Psoas muscle (tissue), 8 donors: Measurements from ENCODE around the gene ASCC3. TPM values are rescaled to one million over a fixed set of nuclear protein-coding genes. Genes with fewer than 3 reads are reported as not detected.
"Not testable (repeated sequence)": the region's sequence is repeated elsewhere in the genome, so short reads cannot be mapped to it uniquely, and the experiment has no call there.

Experiments
- ATAC-seq, 4 donors: fragments of 200-7000 bp; cut with Tn5 transposase; one replicate each; pipeline ENCODE4 v1.9.1; 2020; ENCODE audit warnings: moderate library complexity in 3 of 4, mild to moderate bottlenecking in 2 of 4
- DNase-seq, 2 donors: peaks; one replicate each; pipeline ENCODE4 v3.0.0-alpha.2; 2020
- H3K27ac ChIP-seq: fragments of 200-600 bp; one replicate; pipeline ENCODE4 v1.8.0; 2022
- H3K27me3 ChIP-seq, 3 donors: fragments of 200-600 bp in 1 of 3; one replicate each; pipeline versions ENCODE4 v1.6.1 to v1.8.0; 2013 to 2022; ENCODE audit warnings: low read length in 2 of 3, mild to moderate bottlenecking in 2 of 3, moderate library complexity in 1 of 3; ENCODE audit not compliant: insufficient read depth in 3 of 3
- H3K36me3 ChIP-seq, 2 donors: fragments of 200-600 bp in 1 of 2; one replicate each; pipeline versions ENCODE4 v1.6.1 to v1.8.0; 2013 to 2022; ENCODE audit warnings: low read depth in 1 of 2, mild to moderate bottlenecking in 1 of 2, moderate library complexity in 1 of 2; ENCODE audit not compliant: insufficient read depth in 1 of 2
- H3K4me1 ChIP-seq: fragments of 200-600 bp; one replicate; pipeline ENCODE4 v1.8.0; 2022
- H3K4me3 ChIP-seq: fragments of 200-600 bp; one replicate; pipeline ENCODE4 v1.8.0; 2022; ENCODE audit warnings: mild to moderate bottlenecking
- H3K9me3 ChIP-seq: fragments of 200-600 bp; one replicate; pipeline ENCODE4 v1.8.0; 2022
- CTCF ChIP-seq: fragments of 200-600 bp; IDR thresholded peaks from one replicate; pipeline ENCODE4 v1.8.0; 2022; ENCODE audit warnings: antibody characterized with exemption
- WGBS, 3 donors: extraction: QIAGEN DNeasy Blood & Tissue Kit; methylation state at CpG; one replicate each; pipeline versions ENCODE4 v1.1.6 to v1.1.7; 2013; 5-methylcytosine and 5-hydroxymethylcytosine counted together
- intact Hi-C, 2 donors: fragments of 100-400 bp; cut with DNase I; formaldehyde crosslinking; loops; one replicate each; pipeline versions ENCODE4 v1.11.0 to v1.14.2; 2022
- polyA plus RNA-seq, 3 donors: library from polyadenylated mRNA; stranded (reverse); fragments of 200-250 nt; gene quantifications; one replicate each; pipeline ENCODE4 v1.2.3, GENCODE V29; 2013
- total RNA-seq, 4 donors: library from RNA; stranded (reverse); fragmentation: NEBNext Ultra II Directional in 2 of 4; extraction: Animal tissue kit (Norgen Biotek cat#: 25700) in 2 of 4; gene quantifications; one replicate each; pipeline versions ENCODE4 v1.2.1 to v1.2.4, GENCODE V29; 2021 to 2023
- donor health status: healthy with polysubstance abuse.
- donor health status: DM: no; HTN: no; CAD: no; lungs with moderate emphysema.
- donor health status: Bipolar disorder and iron deficiency.
- donor health status: healthy.
- donor health status: DM: yes; HTN: yes; CAD: no.
- donor health status: DM: no; HTN: no; CAD: no.
- donor health status: DM: no; HTN: no; CAD: no.
- donor health status: DM: yes; HTN: yes; CAD: no.

Gene ASCC3
- total and polyA plus RNA-seq, 7 donors: 5.1 to 17.9 (median 11.2) TPM

- no peak overlapping the region for H3K4me3 ChIP-seq
- DNase-seq (no peak), ATAC-seq (no peak)
- WGBS, 3 donors: 94 to 96% (median 94%) methylated on average over 5 of the region's 5 CpGs
- H3K36me3 ChIP-seq: no peaks in the 10 kb centered on the region
- TF ChIP-seq CTCF: no peak
- H3K9me3 ChIP-seq: no peaks in the 10 kb centered on the region
- intact Hi-C loops: no loop called here
- H3K27ac ChIP-seq: no peak overlapping the region
- no peaks in the 10 kb centered on the region for H3K27me3 ChIP-seq
- no peaks in the 10 kb centered on the region for H3K4me1 ChIP-seq
Observed at GRCh38 chr6:100833972-100834574, 47.1 kb downstream of the ASCC3 start.

GRCh38 chr6:100829077-100829595 is 52.0 kb downstream of the ASCC3 start:
- H3K4me3 ChIP-seq, H3K4me1 ChIP-seq, H3K27me3 ChIP-seq, DNase-seq, H3K27ac ChIP-seq, ATAC-seq, intact Hi-C loops, H3K9me3 ChIP-seq, H3K36me3 ChIP-seq: not testable (repeated sequence)
- 97 to 99% (median 98%) methylated on average over 24 to 27 of the region's 27 CpGs for WGBS, 3 donors

- no peak overlapping the region for H3K4me3 ChIP-seq
- no peaks in the 10 kb centered on the region for H3K27me3 ChIP-seq
- no peaks in the 10 kb centered on the region for H3K4me1 ChIP-seq
- TF ChIP-seq CTCF: no peak
- no peaks in the 10 kb centered on the region for H3K36me3 ChIP-seq
- ATAC-seq: no peak
- WGBS, 3 donors: 40 to 54% (median 51%) methylated on average over 5 of the region's 5 CpGs
- intact Hi-C loops: no loop called here
- H3K27ac ChIP-seq: no peak overlapping the region
- DNase-seq: no peak
- H3K9me3 ChIP-seq: no peaks in the 10 kb centered on the region
Observed at GRCh38 chr6:100823041-100823440, 58.1 kb downstream of the ASCC3 start.

- WGBS, 3 donors: 49 to 68% (median 51%) methylated on average over 2 of the region's 2 CpGs
- TF ChIP-seq CTCF: no peak
- H3K9me3 ChIP-seq: no peaks in the 10 kb centered on the region
- ATAC-seq (no peak), DNase-seq (no peak)
- H3K4me3 ChIP-seq: no peak overlapping the region
- intact Hi-C loops: no loop called here
- no peak overlapping the region for H3K27ac ChIP-seq
- H3K4me1 ChIP-seq: no peaks in the 10 kb centered on the region
- H3K27me3 ChIP-seq: no peaks in the 10 kb centered on the region
- no peaks in the 10 kb centered on the region for H3K36me3 ChIP-seq
Observed at GRCh38 chr6:100818066-100818465, 63.1 kb downstream of the ASCC3 start.

GRCh38 chr6:100810015-100810414 is 71.1 kb downstream of the ASCC3 start:
- Histone ChIP-seq H3K27ac (no peak overlapping the region), H3K4me3 (no peak overlapping the region), H3K27me3 (no peaks in the 10 kb centered on the region), H3K9me3 (no peaks in the 10 kb centered on the region), H3K4me1 (no peaks in the 10 kb centered on the region), H3K36me3 (no peaks in the 10 kb centered on the region)
- no peak for TF ChIP-seq CTCF
- intact Hi-C loops: no loop called here
- ATAC-seq (no peak), DNase-seq (no peak)
- WGBS, 3 donors: 90 to 96% (median 96%) methylated on average over 2 of the region's 2 CpGs
